Measurements from ENCODE around the gene NAALADL1.

NAALADL1 gene, protein sequence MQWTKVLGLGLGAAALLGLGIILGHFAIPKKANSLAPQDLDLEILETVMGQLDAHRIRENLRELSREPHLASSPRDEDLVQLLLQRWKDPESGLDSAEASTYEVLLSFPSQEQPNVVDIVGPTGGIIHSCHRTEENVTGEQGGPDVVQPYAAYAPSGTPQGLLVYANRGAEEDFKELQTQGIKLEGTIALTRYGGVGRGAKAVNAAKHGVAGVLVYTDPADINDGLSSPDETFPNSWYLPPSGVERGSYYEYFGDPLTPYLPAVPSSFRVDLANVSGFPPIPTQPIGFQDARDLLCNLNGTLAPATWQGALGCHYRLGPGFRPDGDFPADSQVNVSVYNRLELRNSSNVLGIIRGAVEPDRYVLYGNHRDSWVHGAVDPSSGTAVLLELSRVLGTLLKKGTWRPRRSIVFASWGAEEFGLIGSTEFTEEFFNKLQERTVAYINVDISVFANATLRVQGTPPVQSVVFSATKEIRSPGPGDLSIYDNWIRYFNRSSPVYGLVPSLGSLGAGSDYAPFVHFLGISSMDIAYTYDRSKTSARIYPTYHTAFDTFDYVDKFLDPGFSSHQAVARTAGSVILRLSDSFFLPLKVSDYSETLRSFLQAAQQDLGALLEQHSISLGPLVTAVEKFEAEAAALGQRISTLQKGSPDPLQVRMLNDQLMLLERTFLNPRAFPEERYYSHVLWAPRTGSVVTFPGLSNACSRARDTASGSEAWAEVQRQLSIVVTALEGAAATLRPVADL

GRCh38 chr11:65058419-65059054 lies at the start of gene NAALADL1:
Gene NAALADL1 (minus strand): TSS chr11:65058553. CDS start chr11:65058521, 32 bp downstream.
- no peak for DNase-seq

GRCh38 chr11:65107751-65108468 lies 49.6 kb upstream of the NAALADL1 start:
- DNase-seq: no peak

DNA sequence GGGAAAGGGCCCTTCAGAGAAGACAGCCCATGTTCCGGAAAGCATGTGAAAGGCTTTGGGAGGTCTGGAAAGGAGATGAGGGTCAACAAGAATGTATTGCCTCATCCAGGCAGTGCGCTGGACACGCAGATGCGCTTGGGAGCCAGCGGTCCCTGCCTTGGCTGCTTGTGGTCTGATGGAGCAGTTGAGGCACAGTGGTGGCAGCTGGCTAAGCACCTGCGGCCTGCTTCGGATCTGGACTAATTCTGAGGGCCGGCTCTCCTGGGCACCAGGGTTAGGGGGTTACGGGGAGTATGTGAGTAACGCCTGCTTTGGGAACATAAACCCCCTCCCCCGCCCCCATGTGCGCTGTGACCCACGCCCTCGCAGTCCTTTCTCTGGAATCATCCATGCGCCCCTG lies 48.7 kb upstream of the NAALADL1 start:
- no peak for DNase-seq

DNA sequence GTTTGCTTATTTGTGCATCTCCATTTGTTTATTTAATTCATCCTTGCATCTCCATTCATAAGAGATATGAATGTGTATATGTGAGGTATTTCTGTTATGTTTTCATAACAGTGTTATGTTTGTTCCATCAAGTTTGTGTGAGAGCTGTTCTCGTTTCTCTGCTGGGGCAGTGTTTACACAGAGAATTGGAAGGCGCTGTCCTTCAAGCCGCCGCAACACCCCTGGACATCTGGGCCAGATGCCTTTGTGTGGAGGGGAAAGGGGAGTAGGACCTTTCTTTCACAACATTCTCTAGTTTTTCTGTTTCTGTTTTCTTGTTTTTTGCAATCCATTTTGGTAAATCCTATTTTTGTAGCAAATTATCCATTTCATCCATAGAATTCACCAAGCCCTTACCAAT lies 46.3 kb upstream of the NAALADL1 start:
- DNase-seq: no peak

DNA sequence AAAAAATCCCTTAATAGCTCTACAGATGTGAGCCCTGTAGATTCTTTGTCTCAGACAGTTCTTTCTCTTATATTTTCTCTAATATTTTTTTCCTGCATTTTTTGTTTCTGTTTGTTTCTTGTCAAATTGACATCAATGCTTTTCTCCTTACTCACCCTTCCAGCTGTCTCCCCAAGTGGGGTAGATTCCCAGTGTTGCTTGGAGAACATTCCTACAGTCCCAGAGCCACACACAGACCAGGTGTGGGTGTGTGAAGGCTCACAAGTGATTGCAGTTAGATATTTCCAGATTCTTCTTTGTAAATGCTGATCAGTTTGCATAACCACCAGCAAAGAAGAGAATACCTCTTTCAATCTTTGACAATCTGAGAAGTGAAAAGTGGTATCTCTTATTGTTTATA lies 45.1 kb upstream of the NAALADL1 start:
- DNase-seq: no peak

- DNase-seq: no peak
These were observed 44.1 kb upstream of the NAALADL1 start for GRCh38 chr11:65102142-65103095.

DNA sequence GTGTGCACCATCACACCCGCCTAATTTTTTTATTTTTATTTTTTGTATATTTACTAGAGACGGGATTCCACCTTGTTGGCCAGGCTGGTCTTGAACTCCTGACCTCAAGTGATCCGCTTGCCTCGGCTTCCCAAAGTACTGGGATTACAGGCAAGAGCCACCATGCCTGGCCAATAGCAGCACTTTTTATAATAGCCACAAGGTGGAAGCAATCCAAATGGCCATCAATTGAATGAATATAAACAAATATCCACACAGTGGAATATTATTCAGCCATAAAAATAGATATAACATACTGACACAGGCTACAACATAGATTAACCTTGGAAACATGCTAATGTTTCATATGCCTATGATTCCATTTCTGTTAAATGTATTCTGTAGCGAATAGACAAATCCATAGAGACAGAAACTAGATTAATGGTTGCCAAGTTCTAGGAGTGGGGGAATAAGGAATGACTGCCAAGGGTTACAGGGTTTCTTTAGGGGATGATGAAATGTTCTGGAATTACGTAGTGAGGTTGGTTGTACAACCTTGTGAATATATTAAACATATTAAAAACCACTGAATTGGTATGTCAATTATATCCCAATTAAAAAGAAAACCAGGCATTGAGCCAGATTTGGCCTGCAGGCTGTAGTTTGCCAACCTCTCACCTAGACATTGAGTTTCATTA lies 42.5 kb upstream of the NAALADL1 start:
- DNase-seq: no peak

DNA sequence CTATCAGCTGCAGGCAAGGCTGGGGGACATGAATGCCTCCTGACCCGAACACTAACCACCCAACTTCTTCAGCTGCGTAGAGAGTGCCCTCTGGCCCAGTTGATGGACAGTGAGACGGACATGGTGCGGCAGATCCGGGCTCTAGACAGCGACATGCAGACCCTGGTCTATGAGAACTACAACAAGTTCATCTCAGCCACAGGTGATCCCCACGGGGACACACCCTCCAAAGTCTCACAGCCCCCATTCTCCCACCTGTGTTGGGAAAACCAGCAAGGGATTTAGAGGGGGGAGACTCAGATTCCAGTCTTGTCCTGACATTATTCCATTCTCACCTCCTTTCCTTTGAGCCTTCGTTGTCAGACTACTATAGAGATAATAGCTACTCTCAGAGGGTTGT lies 38.6 kb upstream of the NAALADL1 start:
- no peak for DNase-seq

GRCh38 chr11:65095974-65096806 lies 37.8 kb upstream of the NAALADL1 start, which contains the start of gene VPS51:
Gene VPS51 (plus strand): TSS chr11:65096214. CDS start chr11:65096251, 37 bp downstream.
- DNase-seq: peak; percentile 87

- DNase-seq: no peak
These were observed 37.1 kb upstream of the NAALADL1 start for GRCh38 chr11:65095427-65095826.

- no peak for DNase-seq
These were observed 32.3 kb upstream of the NAALADL1 start for GRCh38 chr11:65090628-65091027.

- no peak for DNase-seq
These were observed 31.3 kb upstream of the NAALADL1 start for GRCh38 chr11:65089621-65090020.

- DNase-seq: no peak
These were observed 29.5 kb upstream of the NAALADL1 start for GRCh38 chr11:65087827-65088226.

- no peak for DNase-seq
These were observed 28.9 kb upstream of the NAALADL1 start for GRCh38 chr11:65087216-65087615.

- no peak for DNase-seq
These were observed 28.5 kb upstream of the NAALADL1 start for GRCh38 chr11:65086809-65087208.

GRCh38 chr11:65085446-65085845 lies 27.1 kb upstream of the NAALADL1 start:
- DNase-seq: no peak

- no peak for DNase-seq
These were observed 26.4 kb upstream of the NAALADL1 start for GRCh38 chr11:65084598-65085375.

- DNase-seq: peak; percentile 96
These were observed 25.7 kb upstream of the NAALADL1 start, which contains the start of the genes CDCA5 and ZFPL1 for GRCh38 chr11:65083834-65084597. Gene CDCA5 (minus strand): TSS chr11:65084040. CDS start chr11:65083978, 62 bp downstream. Gene ZFPL1 (plus strand): TSS chr11:65084222. CDS start chr11:65084699, 477 bp downstream.
